HepG2 (cell line): ENCODE results near the gene MIPEP. TPM values are rescaled to one million over a fixed set of nuclear protein-coding genes. Genes with fewer than 3 reads are reported as not detected.

Source experiments
- ATAC-seq: fragments of 200-7000 bp; cut with Tn5 transposase; 3 replicates; pipeline ENCODE4 v1.9.1; 2020; ENCODE audit warnings: mild to moderate bottlenecking, moderate library complexity
- BruUV-seq: library from RNA; stranded (reverse); fragments of 400-500 nt; replicated peaks from 2 replicates; lab custom pipeline; 2021; lab: Mats Ljungman, UMichigan
- CTCF ChIA-PET: fragments of 300-600 bp; formaldehyde crosslinking; extraction: SDS; loops from one replicate; lab custom pipeline; 2021; ENCODE audit warnings: low total read pairs, inconsistent platforms, low intra/inter-chr PET ratio; lab: Yijun Ruan, JAX
- POLR2A ChIA-PET: fragments of 350-600 bp; sonication (Branson Sonifier 250); formaldehyde crosslinking; loops from one replicate; lab custom pipeline; 2020; ENCODE audit warnings: antibody characterized with exemption, inconsistent platforms; lab: Yijun Ruan, JAX
- DNase-seq: peaks from one replicate; pipeline ENCODE4 v3.0.0-alpha.2; 2015; ENCODE audit warnings: low spot score
- FAIRE-seq: peaks from 3 replicates; lab custom pipeline; 2011; peaks lifted over from hg19 to GRCh38; lab: Jason Lieb, UNC
- H2AFZ ChIP-seq: one replicate; pipeline ENCODE4 v1.6.1; 2011; ENCODE audit warnings: low read length, inconsistent platforms
- H3K27ac ChIP-seq: fragments of 300-600 bp; 3 replicates; pipeline ENCODE4 v1.8.0; 2011; ENCODE audit warnings: mixed run types, mild to moderate bottlenecking, mixed read lengths, low read length, inconsistent platforms; ENCODE audit not compliant: insufficient read depth; ENCODE audit errors: extremely low read length
- H3K27me3 ChIP-seq, 2 experiments: fragments of 200-600 bp in 1 of 2; 2 replicates in 1 of 2; 3 replicates in 1 of 2; pipeline versions ENCODE4 v1.6.0 to v1.8.0; 2011; ENCODE audit warnings: low read length in 2 of 2, mild to moderate bottlenecking in 2 of 2, moderate library complexity in 2 of 2, inconsistent platforms in 1 of 2; ENCODE audit not compliant: insufficient read depth in 2 of 2, control insufficient read depth in 1 of 2
- H3K36me3 ChIP-seq, 2 experiments: fragments of 200-600 bp in 1 of 2; replicated peaks in 1 of 2; 2 replicates in 1 of 2; 3 replicates in 1 of 2; pipeline versions ENCODE4 v1.5.1 to v1.8.0; 2011; ENCODE audit warnings: low read length in 2 of 2, inconsistent platforms in 1 of 2; ENCODE audit not compliant: insufficient read depth in 2 of 2, control insufficient read depth in 1 of 2
- H3K4me1 ChIP-seq: 2 replicates; pipeline ENCODE4 v1.5.1; 2012; ENCODE audit warnings: low read length, inconsistent platforms; ENCODE audit not compliant: insufficient read depth
- H3K4me2 ChIP-seq: 2 replicates; pipeline ENCODE4 v1.6.0; 2011; ENCODE audit warnings: low read depth, low read length, inconsistent platforms
- H3K4me3 ChIP-seq, 3 experiments: fragments of 200-600 bp in 1 of 3; sonication (generic), shearing (Covaris generic) in 1 of 3; replicated peaks in 1 of 3; 2 replicates each; pipeline ENCODE4 v1.5.1; 2011 to 2016; ENCODE audit warnings: low read length in 3 of 3, inconsistent platforms in 2 of 3, low read depth in 2 of 3, mild to moderate bottlenecking in 2 of 3, control low read depth in 1 of 3, mixed read lengths in 1 of 3; ENCODE audit not compliant: insufficient read depth in 1 of 3
- H3K79me2 ChIP-seq: one replicate; pipeline ENCODE4 v1.6.1; 2011; ENCODE audit warnings: low read length, inconsistent platforms; ENCODE audit not compliant: insufficient read depth
- H3K9ac ChIP-seq: 2 replicates; pipeline ENCODE4 v1.6.0; 2011; ENCODE audit warnings: mild to moderate bottlenecking, low read depth, low read length, inconsistent platforms; ENCODE audit not compliant: insufficient read depth
- H3K9me3 ChIP-seq: 2 replicates; pipeline ENCODE4 v1.5.1; 2012; ENCODE audit warnings: mild to moderate bottlenecking, low read length
- H4K20me1 ChIP-seq: 2 replicates; pipeline ENCODE4 v1.6.0; 2011; ENCODE audit warnings: inconsistent platforms, mild to moderate bottlenecking, low read length, moderate library complexity; ENCODE audit not compliant: insufficient read depth
- CTCF ChIP-seq: sonication (generic); formaldehyde crosslinking; IDR thresholded peaks from 2 replicates; pipeline ENCODE4 v1.5.0; 2020; ENCODE audit warnings: mild to moderate bottlenecking, missing genetic modification reagents, moderate library complexity
- DNMT3B ChIP-seq: conservative IDR thresholded peaks from 2 replicates; pipeline ENCODE4 v1.6.1; 2016; ENCODE audit warnings: missing biosample characterization, control low read depth
- KMT2A ChIP-seq: sonication (generic); formaldehyde crosslinking; IDR thresholded peaks from 2 replicates; pipeline ENCODE4 v1.4.0; 2020; ENCODE audit warnings: missing genetic modification reagents
- SMC3 ChIP-seq: IDR thresholded peaks from 2 replicates; pipeline ENCODE4 v1.6.1; 2011; ENCODE audit warnings: low read length, improper control_type of control experiment
- STAG1 ChIP-seq: sonication (generic); formaldehyde crosslinking; IDR thresholded peaks from 2 replicates; pipeline ENCODE4 v1.4.0; 2020; ENCODE audit warnings: missing genetic modification reagents
- ZBTB1 ChIP-seq: sonication (generic); formaldehyde crosslinking; IDR thresholded peaks from 2 replicates; pipeline ENCODE4 v1.4.0; 2020; ENCODE audit warnings: missing genetic modification reagents, borderline replicate concordance
- ZNF430 ChIP-seq: sonication (generic); formaldehyde crosslinking; IDR thresholded peaks from 2 replicates; pipeline ENCODE4 v1.9.0; 2021; ENCODE audit warnings: mild to moderate bottlenecking, missing genetic modification reagents
- ZNF710 ChIP-seq: sonication (generic); formaldehyde crosslinking; IDR thresholded peaks from 2 replicates; pipeline ENCODE4 v1.5.0; 2020; ENCODE audit warnings: mild to moderate bottlenecking, missing genetic modification reagents, borderline replicate concordance
- ZNF773 ChIP-seq: sonication (generic); formaldehyde crosslinking; IDR thresholded peaks from 2 replicates; pipeline ENCODE4 v1.4.0; 2020; ENCODE audit warnings: missing genetic modification reagents, borderline replicate concordance
- ZSCAN30 ChIP-seq: sonication (generic); formaldehyde crosslinking; IDR thresholded peaks from 2 replicates; pipeline ENCODE4 v1.5.0; 2020; ENCODE audit warnings: mild to moderate bottlenecking, missing genetic modification reagents
- WGBS: methylation state at CpG from one replicate; pipeline ENCODE4 v1.1.6; 2017; ENCODE audit warnings: low lambda C conversion rate; 5-methylcytosine and 5-hydroxymethylcytosine counted together
- in situ Hi-C: cut with HindIII; loops from 2 replicates; pipeline ENCODE4 v1.10.0; 2017; ENCODE audit warnings: low pct_unique_long_range_greater_than_20kb; ENCODE audit not compliant: extremely low pct_ligation_motif_present
- intact Hi-C: fragments of 100-400 bp; cut with micrococcal nuclease; formaldehyde crosslinking; loops from one replicate; pipeline ENCODE4 v1.10.0; 2022; ENCODE audit not compliant: unreplicated experiment
- polyA plus RNA-seq, 8 experiments: library from polyadenylated mRNA; depleted of rRNA in 3 of 8; stranded (reverse) in 7 of 8; unstranded in 1 of 8; fragments of >200 nt; fragmentation: Illumina TruSeq in 4 of 8; extraction: Trizol in 4 of 8; gene quantifications; 2 replicates each; pipeline versions ENCODE4 v1.2.1 to v1.2.3, GENCODE V29; 2011 to 2016; ENCODE audit warnings: low read depth in 4 of 8, missing spikeins in 1 of 8, mixed read lengths in 1 of 8; ENCODE audit not compliant: insufficient read depth in 1 of 8
- total RNA-seq, 5 experiments: library from RNA; depleted of rRNA; stranded (reverse); fragments of >200 nt; fragmentation: Illumina TruSeq; extraction: Trizol; gene quantifications; 2 replicates each; pipeline ENCODE4 v1.2.3, GENCODE V29; 2016; ENCODE audit warnings: low read depth in 1 of 5

Gene MIPEP
- total and polyA plus RNA-seq, 2 of the 13 experiments (the other 11 are each of a cell fraction or from before 2014, with no cell fraction given) = 9.3 to 24.1 TPM

GRCh38 chr13:23876265-23876664, 12.9 kb downstream of the MIPEP start (continued):
- TF ChIP-seq ZNF710 (no peak), ZNF773 (CRISPR knock-in tag) (no peak), SMC3 (peak; percentile 55), KMT2A (no peak), ZSCAN30 (CRISPR knock-in tag) (no peak), ZBTB1 (no peak)

DNA sequence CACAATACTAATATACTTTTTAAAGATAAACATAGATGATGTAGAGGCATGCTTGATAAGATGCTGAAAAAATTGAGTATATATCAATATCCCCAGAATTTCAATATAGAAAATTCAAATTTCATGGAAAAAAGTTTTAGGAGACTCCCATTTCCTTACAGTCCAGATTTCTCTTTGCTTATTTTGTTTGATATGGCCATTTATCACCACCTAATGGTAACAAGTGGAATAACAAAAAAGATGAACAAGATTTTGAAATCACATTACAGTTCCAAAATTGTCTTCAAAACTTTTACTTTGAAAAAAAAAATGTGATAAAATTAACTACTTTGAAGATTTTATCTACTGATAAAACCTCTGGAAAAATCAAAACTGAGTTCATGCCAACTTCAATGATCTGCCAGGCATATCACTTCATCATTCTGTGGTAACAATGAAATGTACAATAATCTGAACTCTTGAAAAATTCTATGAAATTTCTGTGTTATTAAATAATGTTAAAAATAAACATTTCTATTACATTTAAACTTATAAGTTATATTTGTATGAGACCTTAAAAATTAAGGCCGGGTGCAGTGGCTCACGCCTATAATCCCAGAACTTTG, 17.5 kb downstream of the MIPEP start:
- peak; percentile 39 for DNase-seq
- peak; percentile 63 for TF ChIP-seq SMC3
- peak; percentile 53 for TF ChIP-seq CTCF (CRISPR knock-in tag)
- no peak for TF ChIP-seq DNMT3B
- peak; percentile 83 for TF ChIP-seq STAG1 (CRISPR knock-in tag)
- TF ChIP-seq ZNF430 (CRISPR knock-in tag) = no peak
- 92% methylated on average over 2 of the region's 2 CpGs for WGBS
- peak; percentile 56 for FAIRE-seq
- H3K36me3 ChIP-seq = peaks cover 0 to 4% of the 10 kb centered on the region in 2 experiments; a peak in 1 of 5 replicates
- CTCF ChIA-PET = interaction anchor here (1.0 to 2.2 kb wide), 4 partner anchors 156 to 465 kb away, joined by 3 to 34 read pairs (median 8); no protein-coding TSS in a partner anchor
- H2AFZ ChIP-seq = no peak overlapping the region
- BruUV-seq = no TSS peak
- H3K4me3 ChIP-seq = no peak overlapping the region
- no peaks in the 10 kb centered on the region for H3K9me3 ChIP-seq
- in situ Hi-C loops (loop anchor here (10.0 kb wide), 1 partner anchor 407 kb away; no protein-coding TSS in a partner anchor), intact Hi-C loops (loop anchor here (1.0 to 5.0 kb wide), 2 partner anchors 155 to 299 kb away; partner anchors contain the start of gene TNFRSF19)
- H4K20me1 ChIP-seq = no peaks in the 10 kb centered on the region
- no peak overlapping the region for H3K4me2 ChIP-seq
- no peaks in the 10 kb centered on the region for H3K79me2 ChIP-seq
- POLR2A ChIA-PET = no interaction called here
- no peak overlapping the region for H3K9ac ChIP-seq
- H3K4me1 ChIP-seq = peaks cover 17% of the 10 kb centered on the region
- ATAC-seq = no peak
- H3K27me3 ChIP-seq = no peaks in the 10 kb centered on the region
- H3K27ac ChIP-seq = no peak overlapping the region
